Breast epithelium (tissue), 3 donors: ENCODE results near the gene MAP4K4.

Source experiments
- CTCF ChIP-seq, 3 donors: fragments of 450-650 bp; IDR thresholded peaks; one replicate each; pipeline ENCODE4 v1.5.1; 2016 to 2017; ENCODE audit warnings: antibody characterized with exemption in 3 of 3, mild to moderate bottlenecking in 3 of 3, moderate library complexity in 3 of 3
- POLR2A ChIP-seq: fragments of 450-650 bp; IDR thresholded peaks from one replicate; pipeline ENCODE4 v1.6.1; 2016; ENCODE audit warnings: antibody characterized with exemption, mild to moderate bottlenecking, moderate library complexity

GRCh38 chr2:101729521-101730190 lies 32.1 kb downstream of the MAP4K4 start:
- no peak for TF ChIP-seq CTCF (IDR thresholded peaks at IDR 0.05)
- no peak for TF ChIP-seq POLR2A
